22Rv1 (cell line): Measurements from ENCODE around the gene PRPF38A.

Source experiments
- ZFX ChIP-seq: fragments of 450-650 bp; IDR thresholded peaks from 2 replicates; pipeline ENCODE4 v1.6.1; 2017; ENCODE audit warnings: antibody characterized with exemption, borderline replicate concordance
- TF ChIP-seq, protein P1 (sequence below): fragments of 450-650 bp; IDR thresholded peaks from 2 replicates; pipeline ENCODE4 v1.5.1; 2017; ENCODE audit warnings: mild to moderate bottlenecking

DNA sequence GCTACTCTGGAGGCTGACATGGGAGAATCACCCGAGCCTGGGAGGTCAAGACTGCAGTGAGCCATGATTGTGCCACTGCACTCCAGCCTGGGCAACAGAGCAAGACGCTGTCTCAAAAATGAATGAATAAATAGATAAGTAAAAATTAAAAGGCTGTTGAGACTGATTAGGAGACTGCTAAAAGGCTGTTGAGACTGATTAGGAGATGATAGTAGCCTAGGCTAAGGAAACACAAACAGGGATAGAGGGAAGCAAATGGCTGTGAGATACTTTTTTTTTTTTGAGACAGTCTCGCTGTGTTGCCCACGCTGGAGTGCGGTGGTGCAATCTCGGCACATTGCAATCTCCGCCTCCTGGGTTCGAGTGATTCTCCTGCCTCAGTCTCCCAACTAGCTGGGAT, 28.4 kb downstream of the PRPF38A start:
- TF ChIP-seq, protein P1, sequence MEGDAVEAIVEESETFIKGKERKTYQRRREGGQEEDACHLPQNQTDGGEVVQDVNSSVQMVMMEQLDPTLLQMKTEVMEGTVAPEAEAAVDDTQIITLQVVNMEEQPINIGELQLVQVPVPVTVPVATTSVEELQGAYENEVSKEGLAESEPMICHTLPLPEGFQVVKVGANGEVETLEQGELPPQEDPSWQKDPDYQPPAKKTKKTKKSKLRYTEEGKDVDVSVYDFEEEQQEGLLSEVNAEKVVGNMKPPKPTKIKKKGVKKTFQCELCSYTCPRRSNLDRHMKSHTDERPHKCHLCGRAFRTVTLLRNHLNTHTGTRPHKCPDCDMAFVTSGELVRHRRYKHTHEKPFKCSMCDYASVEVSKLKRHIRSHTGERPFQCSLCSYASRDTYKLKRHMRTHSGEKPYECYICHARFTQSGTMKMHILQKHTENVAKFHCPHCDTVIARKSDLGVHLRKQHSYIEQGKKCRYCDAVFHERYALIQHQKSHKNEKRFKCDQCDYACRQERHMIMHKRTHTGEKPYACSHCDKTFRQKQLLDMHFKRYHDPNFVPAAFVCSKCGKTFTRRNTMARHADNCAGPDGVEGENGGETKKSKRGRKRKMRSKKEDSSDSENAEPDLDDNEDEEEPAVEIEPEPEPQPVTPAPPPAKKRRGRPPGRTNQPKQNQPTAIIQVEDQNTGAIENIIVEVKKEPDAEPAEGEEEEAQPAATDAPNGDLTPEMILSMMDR = no peak
- no peak for TF ChIP-seq ZFX
